GM12872 (cell line): ENCODE results near the gene FHIT.

Experiments
- CTCF ChIP-seq: IDR thresholded peaks from 3 replicates; pipeline ENCODE4 v1.5.1; 2011; ENCODE audit warnings: low read depth, mild to moderate bottlenecking, low read length, moderate library complexity; ENCODE audit not compliant: insufficient read depth

FHIT gene

GRCh38 chr3:60855250-60855649 lies 396.0 kb downstream of the FHIT start:
- TF ChIP-seq CTCF, result no peak

DNA sequence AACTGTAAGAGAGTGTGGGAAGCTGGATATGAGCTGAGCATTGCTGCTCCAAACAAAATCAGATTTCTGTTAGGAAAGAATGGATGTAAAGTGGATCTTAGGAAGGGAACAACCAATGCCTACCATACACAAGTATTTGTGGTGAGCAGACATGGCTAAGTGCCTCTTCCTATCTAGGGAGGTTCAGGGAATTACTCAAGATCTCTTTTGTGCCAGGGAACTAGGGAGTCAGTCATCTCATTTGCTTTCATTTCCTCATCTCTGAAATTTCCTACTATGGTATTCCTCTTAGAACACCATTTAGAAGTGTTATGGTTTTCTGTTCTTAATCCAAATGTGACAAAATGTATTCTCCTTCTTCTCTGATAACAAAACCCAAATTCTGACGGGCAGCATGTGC lies 396.5 kb downstream of the FHIT start:
- no peak for TF ChIP-seq CTCF

DNA sequence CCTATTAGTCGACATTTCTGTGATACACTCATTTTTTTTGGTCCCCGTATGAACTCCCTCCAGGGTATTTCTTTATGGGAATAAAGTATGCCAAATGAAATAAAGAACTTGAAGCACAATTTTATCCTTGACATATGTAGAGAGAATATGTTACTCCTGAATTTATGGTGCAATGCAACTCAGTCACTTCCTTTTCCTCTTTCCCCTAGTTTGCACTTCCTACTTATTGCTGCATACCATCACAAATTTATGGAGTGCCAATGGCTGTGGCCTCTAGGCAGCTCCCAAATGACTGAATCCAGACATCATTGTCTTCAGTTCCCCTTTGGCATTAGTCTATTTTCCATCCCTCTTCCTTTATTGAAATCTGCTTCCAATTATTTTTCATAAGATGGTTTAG lies 403.5 kb downstream of the FHIT start:
- TF ChIP-seq CTCF, result no peak

GRCh38 chr3:60844256-60844655 lies 407.0 kb downstream of the FHIT start:
- TF ChIP-seq CTCF, result no peak

DNA sequence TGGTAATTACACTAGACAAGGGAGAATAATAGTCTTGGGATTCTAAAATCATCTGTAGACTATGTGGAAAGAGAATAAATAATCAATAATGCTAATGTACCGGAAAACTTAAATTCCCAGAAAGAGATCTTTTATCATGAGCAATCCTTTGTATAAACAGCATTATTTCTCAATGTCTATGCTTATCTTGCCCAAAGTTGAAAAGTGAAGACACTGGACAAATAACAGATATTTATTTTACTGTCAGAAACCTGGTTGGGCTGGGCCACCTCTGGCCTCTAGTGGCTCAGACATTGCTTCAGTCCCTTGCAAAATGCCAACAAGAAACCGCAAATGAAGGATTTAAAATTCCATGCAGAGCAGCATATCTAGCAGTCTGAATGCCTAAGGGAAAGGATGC lies 409.9 kb downstream of the FHIT start:
- TF ChIP-seq CTCF, result no peak

DNA sequence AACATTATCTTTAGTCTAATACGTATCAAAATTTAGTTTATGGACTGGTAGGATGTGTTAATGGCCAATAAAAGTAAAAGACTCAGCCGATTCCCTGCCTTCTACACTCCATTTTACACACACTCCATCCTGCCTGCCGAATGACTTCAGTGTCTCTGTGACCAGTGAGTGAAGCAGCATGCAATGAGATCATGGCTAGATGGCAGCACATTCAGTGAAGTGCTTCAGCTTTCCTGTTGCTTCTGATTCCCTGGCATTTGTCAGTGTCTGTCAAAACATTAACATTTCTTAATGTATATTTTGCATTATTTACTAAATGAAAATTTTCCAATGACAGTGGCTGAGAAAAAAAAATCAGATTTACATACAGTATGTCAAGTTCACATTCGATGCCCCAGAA lies 412.0 kb downstream of the FHIT start:
- TF ChIP-seq CTCF, result no peak

DNA sequence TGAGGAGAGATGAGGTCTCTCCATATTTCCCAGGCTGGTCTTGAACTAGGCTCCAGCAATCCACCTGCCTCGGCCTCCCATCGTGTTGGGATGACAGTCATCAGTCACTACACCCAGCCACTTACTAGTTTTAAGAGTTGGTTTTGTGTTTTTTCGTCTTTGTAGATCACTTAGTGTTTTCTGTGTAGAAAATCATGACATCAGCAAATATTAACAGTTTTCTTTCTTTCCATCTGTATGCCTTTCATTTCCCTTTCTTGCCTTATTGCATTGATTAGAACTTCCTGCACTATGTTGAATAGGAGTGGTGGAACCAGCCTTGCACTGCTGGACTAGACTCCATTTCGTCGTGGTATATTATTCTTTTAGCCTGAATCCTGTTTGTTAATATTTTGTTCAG lies 415.5 kb downstream of the FHIT start:
- no peak for TF ChIP-seq CTCF

DNA sequence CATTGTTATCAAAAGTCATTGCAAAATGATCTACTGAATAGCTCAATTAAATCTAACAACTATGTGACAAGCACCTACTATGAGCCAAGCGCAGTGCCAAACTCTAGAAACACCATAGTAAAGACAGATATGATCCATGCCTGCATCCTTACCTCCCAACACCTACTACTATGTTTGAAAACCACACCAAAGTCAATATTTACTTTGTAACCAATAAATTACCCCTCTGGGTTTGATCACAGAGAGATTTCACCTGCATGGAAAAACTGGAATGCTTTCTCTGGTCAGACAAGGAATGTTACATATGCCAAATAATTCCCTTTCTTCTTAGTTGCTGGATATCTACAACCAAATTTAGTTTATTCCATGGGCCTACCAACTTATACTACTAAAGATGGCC lies 422.2 kb downstream of the FHIT start:
- TF ChIP-seq CTCF, result no peak
